Measurements from ENCODE around the gene HSP90AA1.

The HSP90AA1 gene

DNA sequence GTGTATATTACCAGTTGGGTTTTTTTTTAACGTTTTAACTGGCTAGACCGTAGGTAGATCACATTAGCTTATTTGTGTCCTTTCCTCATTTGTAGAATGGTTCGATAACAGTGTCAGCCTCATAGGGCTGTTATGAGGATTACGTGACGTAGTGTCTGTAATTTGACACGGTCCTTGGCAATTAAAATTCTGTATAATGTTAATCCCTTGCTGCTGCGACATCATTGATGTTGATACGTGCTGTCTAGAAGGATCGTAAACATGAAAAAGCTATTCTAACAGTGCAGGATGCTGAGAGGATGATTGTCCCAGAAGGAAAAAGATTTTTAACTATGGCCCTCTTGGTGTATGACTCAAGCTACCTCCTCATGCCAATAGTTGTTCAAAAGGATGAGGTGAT, 50.9 kb downstream of the HSP90AA1 start:
- DNase-seq = no peak

DNA sequence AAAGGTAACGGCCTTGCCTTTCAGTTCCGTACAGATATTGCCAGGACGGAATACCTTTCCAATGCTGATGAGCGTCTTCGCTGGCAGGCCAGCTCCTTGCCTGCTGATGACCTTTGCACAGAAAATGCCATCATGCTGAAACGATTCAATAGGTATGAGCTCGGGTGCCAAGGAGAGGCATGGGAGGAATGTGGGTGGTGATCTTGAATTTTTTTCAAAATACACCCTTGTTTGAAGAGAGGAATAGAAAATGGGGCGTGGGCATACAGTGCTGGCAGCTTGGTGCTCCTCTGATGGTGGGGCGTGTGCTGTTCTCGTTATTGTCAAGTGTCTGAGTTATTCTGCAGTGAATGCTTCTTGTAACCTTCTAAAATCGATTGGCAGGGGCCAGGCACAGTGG, 52.5 kb downstream of the HSP90AA1 start:
- no peak for DNase-seq

- no peak for DNase-seq
Measured at GRCh38 chr14:102033241-102033640, 53.6 kb downstream of the HSP90AA1 start.

Measured in NCI-H187 treated with DMSO at 0.1 percent for 48 hours (cell line).